Gastrocnemius medialis (tissue), 4 donors: Measurements from ENCODE around the gene PRSS23. TPM values are rescaled to one million over a fixed set of nuclear protein-coding genes. Genes with fewer than 3 reads are reported as not detected.
"Not testable (repeated sequence)": the region's sequence is repeated elsewhere in the genome, so short reads cannot be mapped to it uniquely, and the experiment has no call there.

Source experiments
- ATAC-seq, 2 donors: fragments of 150-250 bp; one replicate each; pipeline ENCODE4 v1.9.1; 2016
- DNase-seq, 2 donors: peaks; one replicate each; pipeline ENCODE4 v3.0.0-alpha.2; 2019
- H3K27ac ChIP-seq, 4 donors: fragments of 200-600 bp; sonication (generic); 1 replicate in 1 of 4; 2 replicates in 3 of 4; pipeline ENCODE4 v1.5.1; 2016 to 2018; ENCODE audit warnings: mild to moderate bottlenecking in 2 of 4, moderate library complexity in 1 of 4
- H3K27me3 ChIP-seq, 3 donors: fragments of 200-600 bp; sonication (generic) in 2 of 3; 1 replicate in 1 of 3; 2 replicates in 2 of 3; pipeline versions ENCODE4 v1.5.1 to v1.6.0; 2016 to 2019; ENCODE audit warnings: mild to moderate bottlenecking in 1 of 3, moderate library complexity in 1 of 3
- H3K36me3 ChIP-seq, 2 donors: fragments of 200-600 bp; sonication (generic) in 1 of 2; one replicate each; pipeline ENCODE4 v1.5.1; 2017 to 2018
- H3K4me1 ChIP-seq, 2 donors: fragments of 200-600 bp; sonication (generic) in 1 of 2; one replicate each; pipeline ENCODE4 v1.5.1; 2016 to 2017; ENCODE audit warnings: mild to moderate bottlenecking in 2 of 2
- H3K4me3 ChIP-seq, 4 donors: fragments of 200-600 bp; sonication (generic) in 3 of 4; 1 replicate in 1 of 4; 2 replicates in 3 of 4; pipeline ENCODE4 v1.5.1; 2016 to 2019; ENCODE audit warnings: mild to moderate bottlenecking in 2 of 4
- H3K9me3 ChIP-seq, 3 donors: fragments of 200-600 bp; sonication (generic) in 2 of 3; 1 replicate in 1 of 3; 2 replicates in 2 of 3; pipeline ENCODE4 v1.5.1; 2016 to 2019
- POLR2A ChIP-seq, 2 donors: fragments of 450-650 bp; IDR thresholded peaks; one replicate each; pipeline ENCODE4 v1.6.1; 2017; ENCODE audit warnings: antibody characterized with exemption in 2 of 2, mild to moderate bottlenecking in 2 of 2, moderate library complexity in 2 of 2
- in situ Hi-C, 4 donors: fragments of 200-750 bp; cut with MboI; loops; one replicate each; pipeline versions ENCODE4 v1.15.0 to v1.8.0; 2017; ENCODE audit warnings: low sequenced_read_pairs in 4 of 4
- intact Hi-C: fragments of 100-400 bp; cut with DNase I; formaldehyde crosslinking; loops from one replicate; pipeline ENCODE4 v1.15.1; 2023; ENCODE audit warnings: low total_unique reads
- total RNA-seq, 4 donors: library from RNA; depleted of rRNA; stranded (reverse); fragments of >200 nt; gene quantifications; one replicate each; pipeline versions ENCODE4 v1.1.0 to v1.2.3, GENCODE V29; 2016
- TF ChIP-seq, protein P1 (sequence below), 5 experiments: fragments of 450-650 bp in 3 of 5; fragments of 200-600 bp in 2 of 5; sonication (generic) in 2 of 5; IDR thresholded peaks in 4 of 5; conservative IDR thresholded peaks in 1 of 5; 1 replicate in 4 of 5; 2 replicates in 1 of 5; pipeline ENCODE4 v1.5.1; 2016 to 2019; ENCODE audit warnings: antibody characterized with exemption in 5 of 5, mild to moderate bottlenecking in 3 of 5, moderate library complexity in 3 of 5

Gene PRSS23
- total RNA-seq, 4 donors from 2014 or later, result 2.4 to 12.2 (median 7.1) TPM

DNA sequence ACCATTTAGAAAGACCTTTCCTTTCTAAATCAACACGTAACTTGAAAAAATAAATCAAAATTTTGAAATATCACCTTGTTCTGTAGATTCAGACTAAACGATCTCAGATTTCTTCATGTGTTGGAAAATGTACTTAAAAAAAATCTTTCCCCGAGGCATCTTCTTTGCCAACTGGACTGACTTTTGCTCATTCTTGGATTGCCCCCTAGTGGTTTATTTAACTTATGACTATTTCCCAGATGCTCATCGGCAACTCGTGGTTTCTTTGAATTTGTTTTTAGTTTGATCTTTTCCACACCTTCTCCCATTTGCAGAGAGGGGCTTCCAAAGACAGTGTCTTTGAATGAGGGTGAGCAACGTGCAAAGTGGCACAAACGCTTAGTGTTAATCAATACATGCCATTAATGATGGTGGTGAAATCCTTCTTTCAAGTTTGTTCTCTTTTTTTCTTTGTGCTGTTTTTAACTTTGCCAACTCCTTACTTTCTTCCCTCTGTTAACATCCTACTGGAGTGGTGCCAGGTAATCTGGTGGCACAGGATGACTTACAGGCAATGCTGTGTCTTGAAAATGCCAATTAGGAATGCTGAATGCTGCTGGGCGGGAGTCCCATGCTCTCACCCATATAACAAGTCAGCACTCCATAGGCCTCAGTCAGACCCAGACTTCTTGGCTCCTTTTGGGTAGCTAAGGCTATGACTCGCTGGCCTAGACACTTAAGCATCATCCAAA lies 18.3 kb downstream of the PRSS23 start:
- Histone ChIP-seq H3K9me3 (no peaks in the 10 kb centered on the region), H3K27me3 (no peaks in the 10 kb centered on the region), H3K4me1 (peaks cover 28 to 36% of the 10 kb centered on the region in 2 donors), H3K27ac (no peak overlapping the region), H3K4me3 (peak overlapping the region in 1 of 4 donors; percentile 13), H3K36me3 (no peaks in the 10 kb centered on the region)
- DNase-seq, result no peak
- intact Hi-C loops (loop anchor here (1.0 to 2.0 kb wide), 2 partner anchors 210 to 362 kb away; no protein-coding TSS in a partner anchor), in situ Hi-C loops (loop anchor here (5.0 to 25.0 kb wide), 6 partner anchors 144 to 956 kb away; partner anchors contain the start of genes CCDC83 (in 1 of the 4) and ME3 (in 1 of the 4))
- peak in 1 of 2 donors; percentile 77 for ATAC-seq
- no peak for TF ChIP-seq POLR2A (IDR thresholded peaks at IDR 0.05)
- TF ChIP-seq, protein P1, sequence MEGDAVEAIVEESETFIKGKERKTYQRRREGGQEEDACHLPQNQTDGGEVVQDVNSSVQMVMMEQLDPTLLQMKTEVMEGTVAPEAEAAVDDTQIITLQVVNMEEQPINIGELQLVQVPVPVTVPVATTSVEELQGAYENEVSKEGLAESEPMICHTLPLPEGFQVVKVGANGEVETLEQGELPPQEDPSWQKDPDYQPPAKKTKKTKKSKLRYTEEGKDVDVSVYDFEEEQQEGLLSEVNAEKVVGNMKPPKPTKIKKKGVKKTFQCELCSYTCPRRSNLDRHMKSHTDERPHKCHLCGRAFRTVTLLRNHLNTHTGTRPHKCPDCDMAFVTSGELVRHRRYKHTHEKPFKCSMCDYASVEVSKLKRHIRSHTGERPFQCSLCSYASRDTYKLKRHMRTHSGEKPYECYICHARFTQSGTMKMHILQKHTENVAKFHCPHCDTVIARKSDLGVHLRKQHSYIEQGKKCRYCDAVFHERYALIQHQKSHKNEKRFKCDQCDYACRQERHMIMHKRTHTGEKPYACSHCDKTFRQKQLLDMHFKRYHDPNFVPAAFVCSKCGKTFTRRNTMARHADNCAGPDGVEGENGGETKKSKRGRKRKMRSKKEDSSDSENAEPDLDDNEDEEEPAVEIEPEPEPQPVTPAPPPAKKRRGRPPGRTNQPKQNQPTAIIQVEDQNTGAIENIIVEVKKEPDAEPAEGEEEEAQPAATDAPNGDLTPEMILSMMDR (IDR thresholded peaks at IDR 0.05 in 4 of 5, conservative IDR thresholded peaks at IDR 0.05 in 1 of 5), result peak; percentile 71 to 83 (median 76)

- H3K4me1 ChIP-seq, intact Hi-C loops, H3K9me3 ChIP-seq, H3K27ac ChIP-seq, ATAC-seq, H3K4me3 ChIP-seq, DNase-seq, H3K27me3 ChIP-seq, H3K36me3 ChIP-seq: not testable (repeated sequence)
- in situ Hi-C loops, result loop anchor here in 1 of 4 donors (25.0 kb wide), 1 partner anchor 962 kb away; the partner anchor contains the start of gene CCDC83
These were observed 23.8 kb downstream of the PRSS23 start for GRCh38 chr11:86824139-86824538.

DNA sequence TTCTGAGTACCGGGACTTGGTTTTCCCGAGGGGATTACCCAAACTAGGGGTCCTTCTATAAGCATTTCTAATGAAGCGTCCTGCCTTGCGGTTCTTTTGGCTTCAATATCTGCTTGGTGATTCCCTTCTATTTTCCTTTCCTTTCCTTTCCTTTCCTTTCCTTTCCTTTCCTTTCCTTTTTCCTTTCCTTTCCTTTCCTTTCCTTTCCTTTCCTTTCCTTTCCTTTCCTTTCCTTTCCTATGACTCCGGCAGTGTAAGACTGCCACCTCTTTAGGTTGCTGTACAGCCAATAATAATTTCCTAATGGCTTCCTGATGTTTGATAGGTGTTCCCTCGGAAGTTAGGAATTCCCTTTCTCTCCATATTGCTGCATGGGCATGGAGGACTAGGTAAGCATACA lies 34.0 kb downstream of the PRSS23 start:
- H3K27ac ChIP-seq, intact Hi-C loops, H3K36me3 ChIP-seq, H3K4me1 ChIP-seq, H3K9me3 ChIP-seq, DNase-seq, in situ Hi-C loops, H3K27me3 ChIP-seq, ATAC-seq, H3K4me3 ChIP-seq: not testable (repeated sequence)

DNA sequence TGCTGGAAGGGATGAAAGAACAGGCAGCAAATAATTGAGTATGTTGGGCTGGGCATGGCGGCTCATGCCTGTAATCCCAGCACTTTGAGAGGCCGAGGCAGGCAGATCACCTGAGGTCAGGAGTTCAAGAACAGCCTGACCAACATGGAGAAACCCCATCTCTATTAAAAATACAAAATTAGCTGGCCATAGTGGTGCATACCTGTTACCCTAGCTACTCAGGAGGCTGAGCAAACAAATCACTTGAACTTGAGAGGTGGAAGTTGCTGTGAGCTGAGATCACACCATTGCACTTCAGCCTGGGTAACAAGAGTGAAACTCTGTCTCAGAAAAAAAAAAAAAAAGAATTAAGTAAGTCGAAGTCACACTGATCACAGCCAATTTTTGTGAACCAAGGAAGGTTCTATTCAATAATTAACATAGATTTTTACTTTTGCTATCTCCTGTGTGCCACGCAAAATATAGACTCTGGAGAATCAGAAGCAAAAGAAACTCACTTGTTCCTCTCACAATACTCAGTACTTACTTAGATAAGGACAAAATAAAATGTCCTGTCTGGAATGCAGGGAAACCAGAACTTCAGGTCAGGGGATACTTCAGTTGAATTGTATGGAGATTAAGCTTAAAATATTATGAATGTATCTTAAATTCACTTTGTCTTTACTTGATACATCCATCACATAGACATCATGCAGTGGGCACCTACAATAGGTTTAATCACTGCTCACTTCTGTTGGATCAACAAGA lies 44.6 kb downstream of the PRSS23 start:
- intact Hi-C loops, H3K4me1 ChIP-seq, H3K27ac ChIP-seq, H3K4me3 ChIP-seq, H3K27me3 ChIP-seq, in situ Hi-C loops, DNase-seq, H3K9me3 ChIP-seq, H3K36me3 ChIP-seq, ATAC-seq: not testable (repeated sequence)

- in situ Hi-C loops, result no loop called here
- Histone ChIP-seq H3K27me3 (no peaks in the 10 kb centered on the region), H3K4me3 (no peak overlapping the region)
These were observed 47.8 kb downstream of the PRSS23 start for GRCh38 chr11:86848132-86848531.

More at GRCh38 chr11:86848132-86848531, 47.8 kb downstream of the PRSS23 start:
- TF ChIP-seq, protein P1 (IDR thresholded peaks at IDR 0.05 in 4 of 5, conservative IDR thresholded peaks at IDR 0.05 in 1 of 5), result no peak
- no peak for TF ChIP-seq POLR2A (IDR thresholded peaks at IDR 0.05)
- no peaks in the 10 kb centered on the region for H3K4me1 ChIP-seq
- ATAC-seq (no peak), DNase-seq (no peak)
- no peak overlapping the region for H3K27ac ChIP-seq
- intact Hi-C loops, result no loop called here
- H3K9me3 ChIP-seq, result no peaks in the 10 kb centered on the region
- H3K36me3 ChIP-seq, result no peaks in the 10 kb centered on the region
